Gastrocnemius medialis (tissue), 4 donors: ENCODE measurements around the gene FANCL. TPM values are rescaled to one million over a fixed set of nuclear protein-coding genes. Genes with fewer than 3 reads are reported as not detected.
"Not testable (repeated sequence)": the region's sequence is repeated elsewhere in the genome, so short reads cannot be mapped to it uniquely, and the experiment has no call there.

Source experiments
- ATAC-seq, 2 donors: fragments of 150-250 bp; one replicate each; pipeline ENCODE4 v1.9.1; 2016
- DNase-seq, 2 donors: peaks; one replicate each; pipeline ENCODE4 v3.0.0-alpha.2; 2019
- H3K27ac ChIP-seq, 4 donors: fragments of 200-600 bp; sonication (generic); 1 replicate in 1 of 4; 2 replicates in 3 of 4; pipeline ENCODE4 v1.5.1; 2016 to 2018; ENCODE audit warnings: mild to moderate bottlenecking in 2 of 4, moderate library complexity in 1 of 4
- H3K27me3 ChIP-seq, 3 donors: fragments of 200-600 bp; sonication (generic) in 2 of 3; 1 replicate in 1 of 3; 2 replicates in 2 of 3; pipeline versions ENCODE4 v1.5.1 to v1.6.0; 2016 to 2019; ENCODE audit warnings: mild to moderate bottlenecking in 1 of 3, moderate library complexity in 1 of 3
- H3K36me3 ChIP-seq, 2 donors: fragments of 200-600 bp; sonication (generic) in 1 of 2; one replicate each; pipeline ENCODE4 v1.5.1; 2017 to 2018
- H3K4me1 ChIP-seq, 2 donors: fragments of 200-600 bp; sonication (generic) in 1 of 2; one replicate each; pipeline ENCODE4 v1.5.1; 2016 to 2017; ENCODE audit warnings: mild to moderate bottlenecking in 2 of 2
- H3K4me3 ChIP-seq, 4 donors: fragments of 200-600 bp; sonication (generic) in 3 of 4; 1 replicate in 1 of 4; 2 replicates in 3 of 4; pipeline ENCODE4 v1.5.1; 2016 to 2019; ENCODE audit warnings: mild to moderate bottlenecking in 2 of 4
- H3K9me3 ChIP-seq, 3 donors: fragments of 200-600 bp; sonication (generic) in 2 of 3; 1 replicate in 1 of 3; 2 replicates in 2 of 3; pipeline ENCODE4 v1.5.1; 2016 to 2019
- POLR2A ChIP-seq, 2 donors: fragments of 450-650 bp; IDR thresholded peaks; one replicate each; pipeline ENCODE4 v1.6.1; 2017; ENCODE audit warnings: antibody characterized with exemption in 2 of 2, mild to moderate bottlenecking in 2 of 2, moderate library complexity in 2 of 2
- in situ Hi-C, 4 donors: fragments of 200-750 bp; cut with MboI; loops; one replicate each; pipeline versions ENCODE4 v1.15.0 to v1.8.0; 2017; ENCODE audit warnings: low sequenced_read_pairs in 4 of 4
- intact Hi-C: fragments of 100-400 bp; cut with DNase I; formaldehyde crosslinking; loops from one replicate; pipeline ENCODE4 v1.15.1; 2023; ENCODE audit warnings: low total_unique reads
- total RNA-seq, 4 donors: library from RNA; depleted of rRNA; stranded (reverse); fragments of >200 nt; gene quantifications; one replicate each; pipeline versions ENCODE4 v1.1.0 to v1.2.3, GENCODE V29; 2016
- TF ChIP-seq, protein P1 (sequence below), 5 experiments: fragments of 450-650 bp in 3 of 5; fragments of 200-600 bp in 2 of 5; sonication (generic) in 2 of 5; IDR thresholded peaks in 4 of 5; conservative IDR thresholded peaks in 1 of 5; 1 replicate in 4 of 5; 2 replicates in 1 of 5; pipeline ENCODE4 v1.5.1; 2016 to 2019; ENCODE audit warnings: antibody characterized with exemption in 5 of 5, mild to moderate bottlenecking in 3 of 5, moderate library complexity in 3 of 5

Gene FANCL
- total RNA-seq, 4 donors from 2014 or later, result 1.7 to 5.7 (median 4.6) TPM

DNA sequence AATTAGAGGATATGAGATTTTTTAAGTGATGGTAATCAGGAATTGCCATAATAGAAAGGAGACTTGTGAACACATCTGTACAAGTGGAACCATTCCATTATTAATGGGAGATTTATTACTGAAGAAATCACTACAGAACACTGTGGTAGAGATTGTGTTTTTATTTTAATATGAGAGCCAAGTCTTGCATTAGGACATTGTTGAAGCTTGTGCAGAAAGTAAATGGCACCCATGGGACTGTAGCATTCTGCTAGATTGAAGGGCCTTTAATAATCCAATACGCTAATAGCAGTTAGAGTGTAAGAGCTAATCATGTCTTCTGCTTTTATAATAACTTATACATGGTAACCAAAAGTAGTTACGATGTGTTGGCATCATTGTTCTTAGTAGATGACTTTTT, 110.9 kb downstream of the FANCL start:
- no peaks in the 10 kb centered on the region for H3K4me1 ChIP-seq
- intact Hi-C loops, result no loop called here
- no peak overlapping the region for H3K27ac ChIP-seq
- DNase-seq (no peak), ATAC-seq (no peak)
- in situ Hi-C loops, result no loop called here
- H3K4me3 ChIP-seq, result no peak overlapping the region
- TF ChIP-seq POLR2A (IDR thresholded peaks at IDR 0.05), result no peak
- TF ChIP-seq, protein P1, sequence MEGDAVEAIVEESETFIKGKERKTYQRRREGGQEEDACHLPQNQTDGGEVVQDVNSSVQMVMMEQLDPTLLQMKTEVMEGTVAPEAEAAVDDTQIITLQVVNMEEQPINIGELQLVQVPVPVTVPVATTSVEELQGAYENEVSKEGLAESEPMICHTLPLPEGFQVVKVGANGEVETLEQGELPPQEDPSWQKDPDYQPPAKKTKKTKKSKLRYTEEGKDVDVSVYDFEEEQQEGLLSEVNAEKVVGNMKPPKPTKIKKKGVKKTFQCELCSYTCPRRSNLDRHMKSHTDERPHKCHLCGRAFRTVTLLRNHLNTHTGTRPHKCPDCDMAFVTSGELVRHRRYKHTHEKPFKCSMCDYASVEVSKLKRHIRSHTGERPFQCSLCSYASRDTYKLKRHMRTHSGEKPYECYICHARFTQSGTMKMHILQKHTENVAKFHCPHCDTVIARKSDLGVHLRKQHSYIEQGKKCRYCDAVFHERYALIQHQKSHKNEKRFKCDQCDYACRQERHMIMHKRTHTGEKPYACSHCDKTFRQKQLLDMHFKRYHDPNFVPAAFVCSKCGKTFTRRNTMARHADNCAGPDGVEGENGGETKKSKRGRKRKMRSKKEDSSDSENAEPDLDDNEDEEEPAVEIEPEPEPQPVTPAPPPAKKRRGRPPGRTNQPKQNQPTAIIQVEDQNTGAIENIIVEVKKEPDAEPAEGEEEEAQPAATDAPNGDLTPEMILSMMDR (IDR thresholded peaks at IDR 0.05 in 4 of 5, conservative IDR thresholded peaks at IDR 0.05 in 1 of 5), result no peak
- no peaks in the 10 kb centered on the region for H3K27me3 ChIP-seq
- no peaks in the 10 kb centered on the region for H3K9me3 ChIP-seq
- no peaks in the 10 kb centered on the region for H3K36me3 ChIP-seq

DNA sequence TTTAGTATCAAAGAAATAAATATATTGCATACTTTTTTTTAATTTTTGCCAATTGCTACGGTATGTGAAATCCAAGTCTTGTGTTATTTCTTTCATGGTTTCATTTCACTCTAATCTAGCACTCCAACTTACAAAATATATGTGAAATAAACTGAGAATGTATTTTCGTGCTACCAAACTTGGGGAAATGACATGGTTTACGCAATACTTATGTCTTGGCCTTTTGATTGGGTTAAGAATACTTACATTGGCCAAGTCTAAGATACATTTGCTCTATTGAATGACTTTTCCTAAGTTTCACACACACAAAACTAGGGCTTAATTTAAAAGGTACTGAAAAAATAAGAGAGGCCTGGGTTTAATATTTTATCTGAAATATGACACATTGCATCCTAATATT, 114.0 kb downstream of the FANCL start:
- Histone ChIP-seq H3K9me3 (no peaks in the 10 kb centered on the region), H3K36me3 (no peaks in the 10 kb centered on the region), H3K27ac (no peak overlapping the region), H3K4me3 (no peak overlapping the region), H3K4me1 (no peaks in the 10 kb centered on the region), H3K27me3 (no peaks in the 10 kb centered on the region)
- ATAC-seq, result no peak
- TF ChIP-seq, protein P1 (IDR thresholded peaks at IDR 0.05 in 4 of 5, conservative IDR thresholded peaks at IDR 0.05 in 1 of 5), result no peak
- in situ Hi-C loops, result no loop called here
- DNase-seq, result no peak
- intact Hi-C loops, result no loop called here

DNA sequence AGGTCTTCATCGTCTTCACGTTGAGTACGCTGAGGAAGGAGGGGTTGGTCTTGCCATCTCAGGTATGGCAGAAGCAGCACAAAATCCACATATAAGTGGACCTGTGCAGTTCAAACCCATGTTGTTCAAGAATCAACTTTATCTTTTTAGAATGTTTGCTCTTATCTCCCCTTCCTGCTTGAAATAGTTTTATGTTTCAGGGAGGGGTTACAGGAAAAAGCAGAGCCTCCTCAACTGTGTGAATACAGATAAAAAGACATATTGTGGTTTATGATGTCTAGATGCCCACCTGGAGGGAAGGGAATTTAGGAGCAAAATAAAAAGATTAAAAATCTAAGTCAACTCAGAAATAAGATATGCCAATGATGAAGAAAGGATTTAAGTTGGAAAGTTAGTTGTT, 118.6 kb downstream of the FANCL start:
- TF ChIP-seq POLR2A (IDR thresholded peaks at IDR 0.05), result no peak
- TF ChIP-seq, protein P1 (IDR thresholded peaks at IDR 0.05 in 4 of 5, conservative IDR thresholded peaks at IDR 0.05 in 1 of 5), result no peak
- intact Hi-C loops, result no loop called here
- DNase-seq (no peak), ATAC-seq (no peak)
- Histone ChIP-seq H3K27me3 (no peaks in the 10 kb centered on the region), H3K4me1 (no peaks in the 10 kb centered on the region), H3K9me3 (no peaks in the 10 kb centered on the region), H3K36me3 (no peaks in the 10 kb centered on the region), H3K27ac (no peak overlapping the region), H3K4me3 (no peak overlapping the region)
- in situ Hi-C loops, result no loop called here

DNA sequence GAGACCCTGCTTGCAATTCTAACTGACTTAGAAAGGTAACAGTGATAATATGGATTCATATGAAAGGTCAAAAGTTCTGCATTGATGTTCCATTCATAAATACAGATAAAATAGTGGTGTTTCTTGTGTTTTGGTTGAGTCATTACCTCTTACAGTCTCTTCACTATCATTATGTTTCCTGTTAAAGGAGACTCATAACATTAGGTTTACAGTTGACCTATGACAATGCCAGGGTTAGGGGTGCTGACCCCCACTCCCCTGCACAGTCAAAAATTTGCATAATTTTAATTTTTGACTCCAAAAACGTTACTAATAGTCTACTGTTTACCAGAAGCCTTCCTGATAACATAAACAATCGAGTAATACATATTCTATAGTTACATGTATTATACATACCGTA, 119.1 kb downstream of the FANCL start:
- H3K4me1 ChIP-seq, result no peaks in the 10 kb centered on the region
- no peaks in the 10 kb centered on the region for H3K9me3 ChIP-seq
- no peak overlapping the region for H3K4me3 ChIP-seq
- no peak overlapping the region for H3K27ac ChIP-seq
- intact Hi-C loops (no loop called here), in situ Hi-C loops (no loop called here)
- H3K27me3 ChIP-seq, result no peaks in the 10 kb centered on the region
- no peak for DNase-seq
- TF ChIP-seq, protein P1 (IDR thresholded peaks at IDR 0.05 in 4 of 5, conservative IDR thresholded peaks at IDR 0.05 in 1 of 5), result no peak
- no peak for TF ChIP-seq POLR2A (IDR thresholded peaks at IDR 0.05)
- no peak for ATAC-seq
- no peaks in the 10 kb centered on the region for H3K36me3 ChIP-seq

DNA sequence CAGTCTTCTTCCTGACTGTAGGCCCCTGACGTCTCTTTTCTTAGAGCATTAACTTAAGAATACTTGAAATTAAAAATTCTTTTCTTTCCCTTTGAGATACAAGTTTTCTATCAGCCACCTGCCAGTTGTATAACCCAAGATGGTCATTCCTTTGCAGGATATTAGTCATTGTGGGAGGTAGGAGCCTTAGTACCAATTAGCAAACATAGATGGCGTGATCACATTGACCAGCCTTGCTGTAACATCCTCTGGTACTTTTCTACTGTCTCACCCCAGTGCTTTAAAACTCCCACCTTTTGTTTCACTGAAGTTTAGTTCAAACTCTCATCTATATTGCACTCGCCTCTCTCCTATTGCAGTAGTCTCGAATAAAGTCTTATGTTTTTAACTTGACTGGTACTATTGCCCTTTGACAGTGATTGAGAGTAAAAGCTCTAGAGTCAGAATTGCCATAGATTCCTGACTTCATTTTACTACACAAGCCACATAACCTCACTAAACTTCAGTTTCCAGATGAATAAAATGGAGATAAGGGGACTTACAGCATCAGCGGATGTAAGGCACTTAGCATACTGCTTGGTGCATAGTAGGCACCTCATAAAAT, 120.4 kb downstream of the FANCL start:
- H3K27ac ChIP-seq, result no peak overlapping the region
- H3K4me3 ChIP-seq, result no peak overlapping the region
- ATAC-seq (no peak), DNase-seq (no peak)
- no peaks in the 10 kb centered on the region for H3K36me3 ChIP-seq
- in situ Hi-C loops (no loop called here), intact Hi-C loops (no loop called here)
- H3K4me1 ChIP-seq, result no peaks in the 10 kb centered on the region
- H3K27me3 ChIP-seq, result no peaks in the 10 kb centered on the region
- TF ChIP-seq POLR2A (IDR thresholded peaks at IDR 0.05), result no peak
- TF ChIP-seq, protein P1 (IDR thresholded peaks at IDR 0.05 in 4 of 5, conservative IDR thresholded peaks at IDR 0.05 in 1 of 5), result no peak
- no peaks in the 10 kb centered on the region for H3K9me3 ChIP-seq

DNA sequence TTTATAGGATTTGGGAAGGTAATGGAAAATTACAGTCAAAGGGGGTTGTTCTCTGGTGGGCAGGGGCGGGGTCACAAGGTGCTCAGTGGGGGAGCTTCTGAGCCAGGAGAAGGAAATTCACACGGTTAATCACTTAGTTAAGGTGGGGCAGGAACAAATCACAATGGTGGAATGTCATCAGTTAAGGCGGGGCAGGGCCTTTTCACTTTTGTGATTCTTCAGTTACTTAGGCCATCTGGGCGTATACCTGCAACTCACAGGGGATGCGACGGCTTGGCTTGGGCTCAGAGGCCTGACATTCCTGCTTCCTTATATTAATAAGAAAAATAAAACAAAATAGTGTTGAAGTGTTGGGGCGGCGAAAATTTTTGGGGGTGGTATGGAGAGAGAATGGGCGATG, 127.6 kb downstream of the FANCL start:
- H3K27ac ChIP-seq, DNase-seq, H3K4me3 ChIP-seq, in situ Hi-C loops, H3K4me1 ChIP-seq, intact Hi-C loops, H3K9me3 ChIP-seq, H3K27me3 ChIP-seq, H3K36me3 ChIP-seq, ATAC-seq: not testable (repeated sequence)
